ENCODE data around the gene ERP44.

ERP44 gene

GRCh38 chr9:100086097-100086635 lies 12.6 kb downstream of the ERP44 start:
- no peak for ATAC-seq (ENCODE audit: insufficient read depth, low read depth)
- no peaks in the 10 kb centered on the region for H3K27me3 ChIP-seq (ENCODE audit: insufficient read depth, low read length, poor library complexity)
- no peaks in the 10 kb centered on the region for H3K9me3 ChIP-seq (ENCODE audit: insufficient read depth, low read length, severe bottlenecking)
- H4K20me1 ChIP-seq (ENCODE audit: insufficient read depth, low read length): peaks cover 18% of the 10 kb centered on the region; the same call in 1 of the 2 replicates
- no peak overlapping the region for H3K9ac ChIP-seq (ENCODE audit: low read depth, low read length)
- H3K4me1 ChIP-seq (ENCODE audit: insufficient read depth, low read length): peaks cover 5% of the 10 kb centered on the region; the same call in 1 of the 2 replicates
- peaks cover 81% of the 10 kb centered on the region for H3K79me2 ChIP-seq (ENCODE audit: insufficient read depth, low read length)
- TF ChIP-seq EZH2 (IDR thresholded peaks at IDR 0.05; ENCODE audit: borderline replicate concordance, low read depth, low read length, severe bottlenecking) (no peak), CTCF (IDR thresholded peaks at IDR 0.05; ENCODE audit: borderline replicate concordance, extremely low read depth, low read length, poor library complexity, severe bottlenecking) (no peak)
- no peaks in the 10 kb centered on the region for H3K36me3 ChIP-seq (ENCODE audit: insufficient read depth, low read length)
- H2AFZ ChIP-seq (ENCODE audit: low read depth, low read length): no peak overlapping the region
- H3K4me2 ChIP-seq (ENCODE audit: insufficient read depth, low read length): no peak overlapping the region
- no peak for DNase-seq
- H3K27ac ChIP-seq (ENCODE audit: low read length): no peak overlapping the region
- no peak overlapping the region for H3K4me3 ChIP-seq (ENCODE audit: low read depth in 1 of 2, low read length in 2 of 2)

- ATAC-seq (ENCODE audit: insufficient read depth, low read depth) (no peak), DNase-seq (no peak)
- Histone ChIP-seq H3K9me3 (ENCODE audit: insufficient read depth, low read length, severe bottlenecking) (no peaks in the 10 kb centered on the region), H2AFZ (ENCODE audit: low read depth, low read length) (no peak overlapping the region), H3K4me2 (ENCODE audit: insufficient read depth, low read length) (no peak overlapping the region), H3K79me2 (ENCODE audit: insufficient read depth, low read length) (peaks cover 80% of the 10 kb centered on the region), H3K36me3 (ENCODE audit: insufficient read depth, low read length) (no peaks in the 10 kb centered on the region), H3K4me1 (ENCODE audit: insufficient read depth, low read length) (peaks cover 5% of the 10 kb centered on the region; the same call in 1 of the 2 replicates), H3K27ac (ENCODE audit: low read length) (no peak overlapping the region), H3K27me3 (ENCODE audit: insufficient read depth, low read length, poor library complexity) (no peaks in the 10 kb centered on the region), H3K4me3 (ENCODE audit: low read depth in 1 of 2, low read length in 2 of 2) (no peak overlapping the region), H4K20me1 (ENCODE audit: insufficient read depth, low read length) (peaks cover 20% of the 10 kb centered on the region; the same call in 1 of the 2 replicates), H3K9ac (ENCODE audit: low read depth, low read length) (no peak overlapping the region)
- TF ChIP-seq EZH2 (IDR thresholded peaks at IDR 0.05; ENCODE audit: borderline replicate concordance, low read depth, low read length, severe bottlenecking) (no peak), CTCF (IDR thresholded peaks at IDR 0.05; ENCODE audit: borderline replicate concordance, extremely low read depth, low read length, poor library complexity, severe bottlenecking) (no peak)
These were observed 14.1 kb downstream of the ERP44 start for GRCh38 chr9:100084734-100085133.

GRCh38 chr9:100084128-100084453 lies 14.7 kb downstream of the ERP44 start:
- Histone ChIP-seq H3K27ac (ENCODE audit: low read length) (no peak overlapping the region), H3K36me3 (ENCODE audit: insufficient read depth, low read length) (no peaks in the 10 kb centered on the region), H3K9me3 (ENCODE audit: insufficient read depth, low read length, severe bottlenecking) (no peaks in the 10 kb centered on the region), H3K27me3 (ENCODE audit: insufficient read depth, low read length, poor library complexity) (no peaks in the 10 kb centered on the region), H4K20me1 (ENCODE audit: insufficient read depth, low read length) (peaks cover 20% of the 10 kb centered on the region; the same call in 1 of the 2 replicates), H3K79me2 (ENCODE audit: insufficient read depth, low read length) (peaks cover 81% of the 10 kb centered on the region), H3K4me3 (ENCODE audit: low read depth in 1 of 2, low read length in 2 of 2) (no peak overlapping the region), H3K4me2 (ENCODE audit: insufficient read depth, low read length) (no peak overlapping the region), H3K4me1 (ENCODE audit: insufficient read depth, low read length) (peaks cover 5% of the 10 kb centered on the region; the same call in 1 of the 2 replicates), H3K9ac (ENCODE audit: low read depth, low read length) (no peak overlapping the region), H2AFZ (ENCODE audit: low read depth, low read length) (no peak overlapping the region)
- TF ChIP-seq EZH2 (IDR thresholded peaks at IDR 0.05; ENCODE audit: borderline replicate concordance, low read depth, low read length, severe bottlenecking): no peak
- TF ChIP-seq CTCF (IDR thresholded peaks at IDR 0.05; ENCODE audit: borderline replicate concordance, extremely low read depth, low read length, poor library complexity, severe bottlenecking): no peak
- DNase-seq (no peak), ATAC-seq (ENCODE audit: insufficient read depth, low read depth) (no peak)
